Measurements from ENCODE around the gene PTCH1.

PTCH1 gene

DNA sequence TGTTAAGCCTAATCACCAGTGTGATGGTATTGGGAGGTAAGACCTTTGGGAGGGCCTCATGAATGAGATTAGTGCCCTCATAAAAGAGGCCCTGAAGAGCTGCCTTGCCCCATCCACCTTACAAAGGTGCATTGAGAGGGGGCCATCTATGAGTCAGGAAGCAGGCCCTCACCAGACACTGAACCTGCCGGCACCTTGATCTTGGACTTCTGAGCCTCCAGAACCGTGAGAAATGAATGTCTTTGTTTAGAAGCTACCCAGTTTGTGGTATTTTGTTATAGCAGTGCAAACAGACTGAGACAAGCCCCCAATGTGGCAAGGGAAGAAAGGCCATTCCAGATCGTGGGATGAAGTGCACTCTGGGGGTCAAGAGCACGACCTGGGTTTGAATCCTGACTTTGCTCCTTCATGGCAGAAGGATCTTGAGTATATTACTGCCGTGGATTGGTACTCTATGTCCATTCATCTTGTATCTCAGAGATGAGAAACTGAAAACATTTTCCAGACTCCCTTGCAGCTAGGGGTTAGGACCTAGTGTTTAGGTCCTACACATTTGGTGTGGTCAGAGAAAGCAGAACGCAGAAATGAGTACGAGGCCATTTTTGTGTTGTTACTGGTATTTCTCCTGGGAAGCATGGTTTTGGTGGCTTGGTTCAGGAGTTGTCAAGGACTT is 86.7 kb downstream of the PTCH1 start:
- no peak for TF ChIP-seq EZH2phosphoT487 (IDR thresholded peaks at IDR 0.05; ENCODE audit: low read depth)
- TF ChIP-seq, protein P1, sequence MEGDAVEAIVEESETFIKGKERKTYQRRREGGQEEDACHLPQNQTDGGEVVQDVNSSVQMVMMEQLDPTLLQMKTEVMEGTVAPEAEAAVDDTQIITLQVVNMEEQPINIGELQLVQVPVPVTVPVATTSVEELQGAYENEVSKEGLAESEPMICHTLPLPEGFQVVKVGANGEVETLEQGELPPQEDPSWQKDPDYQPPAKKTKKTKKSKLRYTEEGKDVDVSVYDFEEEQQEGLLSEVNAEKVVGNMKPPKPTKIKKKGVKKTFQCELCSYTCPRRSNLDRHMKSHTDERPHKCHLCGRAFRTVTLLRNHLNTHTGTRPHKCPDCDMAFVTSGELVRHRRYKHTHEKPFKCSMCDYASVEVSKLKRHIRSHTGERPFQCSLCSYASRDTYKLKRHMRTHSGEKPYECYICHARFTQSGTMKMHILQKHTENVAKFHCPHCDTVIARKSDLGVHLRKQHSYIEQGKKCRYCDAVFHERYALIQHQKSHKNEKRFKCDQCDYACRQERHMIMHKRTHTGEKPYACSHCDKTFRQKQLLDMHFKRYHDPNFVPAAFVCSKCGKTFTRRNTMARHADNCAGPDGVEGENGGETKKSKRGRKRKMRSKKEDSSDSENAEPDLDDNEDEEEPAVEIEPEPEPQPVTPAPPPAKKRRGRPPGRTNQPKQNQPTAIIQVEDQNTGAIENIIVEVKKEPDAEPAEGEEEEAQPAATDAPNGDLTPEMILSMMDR (IDR thresholded peaks at IDR 0.05; ENCODE audit: low read depth, low read length) = no peak
- Histone ChIP-seq H3K27me3 (ENCODE audit: low read depth, low read length) (no peaks in the 10 kb centered on the region), H3K4me2 (ENCODE audit: low read length) (no peak overlapping the region), H3K4me3 (ENCODE audit: low read length) (no peak overlapping the region), H3K79me2 (ENCODE audit: low read length) (no peaks in the 10 kb centered on the region), H3K4me1 (ENCODE audit: low read length) (peaks cover 26% of the 10 kb centered on the region), H3K27ac (ENCODE audit: low read length) (no peak overlapping the region), H4K20me1 (ENCODE audit: insufficient read depth, low read length) (no peaks in the 10 kb centered on the region), H2AFZ (ENCODE audit: low read depth, low read length) (no peak overlapping the region), H3K36me3 (replicated peaks; ENCODE audit: low read depth, low read length) (no peaks in the 10 kb centered on the region), H3K9me3 (ENCODE audit: insufficient read depth, low read length) (no peaks in the 10 kb centered on the region), H3K9ac (ENCODE audit: low read length) (no peak overlapping the region)

DNA sequence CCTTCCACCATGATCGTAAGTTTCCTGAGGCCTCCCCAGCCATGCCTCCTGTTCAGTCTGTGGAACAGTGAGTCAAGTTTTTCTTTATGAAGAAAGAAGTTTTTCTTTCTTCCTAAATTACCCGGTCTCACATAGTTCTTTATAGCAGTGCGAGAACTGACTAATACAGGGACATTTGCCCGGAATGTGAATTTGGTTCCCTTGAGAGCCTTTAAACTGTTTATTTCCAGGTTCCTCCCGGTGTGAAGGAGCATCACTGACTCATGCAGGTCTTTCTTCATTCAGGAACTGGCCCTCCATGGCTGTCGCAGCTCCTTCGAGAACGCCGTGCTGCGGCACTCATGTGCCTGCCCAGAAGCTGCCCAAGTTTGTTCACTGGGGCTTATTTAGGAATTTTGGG is 87.7 kb downstream of the PTCH1 start:
- Histone ChIP-seq H3K4me2 (ENCODE audit: low read length) (no peak overlapping the region), H3K27ac (ENCODE audit: low read length) (no peak overlapping the region), H3K9me3 (ENCODE audit: insufficient read depth, low read length) (no peaks in the 10 kb centered on the region), H3K36me3 (replicated peaks; ENCODE audit: low read depth, low read length) (no peaks in the 10 kb centered on the region), H3K79me2 (ENCODE audit: low read length) (no peaks in the 10 kb centered on the region), H3K4me1 (ENCODE audit: low read length) (peaks cover 16% of the 10 kb centered on the region), H3K4me3 (ENCODE audit: low read length) (no peak overlapping the region), H3K27me3 (ENCODE audit: low read depth, low read length) (no peaks in the 10 kb centered on the region), H4K20me1 (ENCODE audit: insufficient read depth, low read length) (no peaks in the 10 kb centered on the region), H3K9ac (ENCODE audit: low read length) (no peak overlapping the region), H2AFZ (ENCODE audit: low read depth, low read length) (no peak overlapping the region)
- TF ChIP-seq EZH2phosphoT487 (IDR thresholded peaks at IDR 0.05; ENCODE audit: low read depth) = no peak
- TF ChIP-seq, protein P1 (IDR thresholded peaks at IDR 0.05; ENCODE audit: low read depth, low read length) = no peak

DNA sequence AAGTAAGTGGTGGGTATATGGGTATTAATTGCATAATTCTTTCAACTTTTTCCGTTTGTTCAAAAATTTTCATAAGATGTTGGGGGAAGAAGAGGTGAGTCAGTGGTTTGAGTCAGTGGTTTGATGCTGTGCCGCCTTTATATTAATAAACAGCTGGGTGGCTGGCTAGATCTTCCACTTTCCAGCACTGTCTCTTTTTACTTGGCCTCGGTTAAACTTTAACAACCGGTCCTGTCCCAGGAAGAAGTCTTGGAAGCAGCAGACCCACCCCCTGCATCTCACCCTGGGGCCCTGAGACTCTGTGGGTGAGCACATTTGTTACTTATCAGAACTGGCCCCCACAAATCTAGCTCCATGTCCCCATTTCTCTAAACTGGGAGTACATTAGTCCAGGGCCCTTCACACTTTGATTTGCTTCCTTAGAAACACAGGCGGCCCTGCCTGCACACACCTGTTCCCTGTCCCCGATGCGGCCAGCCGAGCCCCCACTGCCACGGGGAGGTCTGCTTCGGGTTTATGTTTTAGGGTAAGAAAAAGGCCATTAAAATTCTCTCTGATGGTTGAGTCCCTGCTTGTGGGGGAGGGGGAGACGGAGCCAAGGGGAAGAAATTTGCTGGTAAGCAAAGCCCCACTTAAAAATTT is 90.7 kb downstream of the PTCH1 start:
- Histone ChIP-seq H3K9ac (ENCODE audit: low read length) (peak overlapping the region; percentile 77), H3K27ac (ENCODE audit: low read length) (peak overlapping the region; percentile 81), H4K20me1 (ENCODE audit: insufficient read depth, low read length) (no peaks in the 10 kb centered on the region), H3K4me1 (ENCODE audit: low read length) (peaks cover 13% of the 10 kb centered on the region), H3K27me3 (ENCODE audit: low read depth, low read length) (no peaks in the 10 kb centered on the region), H3K4me2 (ENCODE audit: low read length) (peak overlapping the region; percentile 97), H2AFZ (ENCODE audit: low read depth, low read length) (peak overlapping the region; percentile 100), H3K9me3 (ENCODE audit: insufficient read depth, low read length) (peaks cover 12% of the 10 kb centered on the region), H3K36me3 (replicated peaks; ENCODE audit: low read depth, low read length) (peaks cover 20% of the 10 kb centered on the region), H3K79me2 (ENCODE audit: low read length) (no peaks in the 10 kb centered on the region), H3K4me3 (ENCODE audit: low read length) (peak overlapping the region; percentile 99)
- TF ChIP-seq, protein P1 (IDR thresholded peaks at IDR 0.05; ENCODE audit: low read depth, low read length) = no peak
- TF ChIP-seq EZH2phosphoT487 (IDR thresholded peaks at IDR 0.05; ENCODE audit: low read depth) = no peak

DNA sequence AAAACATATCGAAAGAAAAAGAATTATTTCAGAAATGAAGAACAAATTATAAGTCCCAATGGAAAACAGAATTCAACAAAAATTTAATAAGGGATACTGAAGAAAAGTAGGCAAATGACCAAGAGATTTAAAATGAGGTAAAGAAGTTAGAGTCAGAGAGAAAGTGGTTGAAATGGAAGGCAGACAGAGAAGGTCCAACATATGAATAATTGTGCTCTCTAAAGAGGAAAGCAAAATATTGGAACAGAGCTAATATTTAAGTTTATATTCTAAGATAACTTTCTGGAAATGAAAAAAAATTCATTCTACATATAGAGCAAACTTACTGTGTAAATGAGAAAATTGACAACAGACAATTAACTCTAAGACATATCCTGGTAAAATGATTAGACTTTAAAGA is 94.1 kb downstream of the PTCH1 start:
- TF ChIP-seq, protein P1 (IDR thresholded peaks at IDR 0.05; ENCODE audit: low read depth, low read length) = no peak
- TF ChIP-seq EZH2phosphoT487 (IDR thresholded peaks at IDR 0.05; ENCODE audit: low read depth) = no peak
- Histone ChIP-seq H3K79me2 (ENCODE audit: low read length) (no peaks in the 10 kb centered on the region), H3K4me2 (ENCODE audit: low read length) (no peak overlapping the region), H3K36me3 (replicated peaks; ENCODE audit: low read depth, low read length) (peaks cover 24% of the 10 kb centered on the region), H4K20me1 (ENCODE audit: insufficient read depth, low read length) (no peaks in the 10 kb centered on the region), H2AFZ (ENCODE audit: low read depth, low read length) (no peak overlapping the region), H3K4me1 (ENCODE audit: low read length) (peaks cover 18% of the 10 kb centered on the region), H3K27me3 (ENCODE audit: low read depth, low read length) (no peaks in the 10 kb centered on the region), H3K4me3 (ENCODE audit: low read length) (no peak overlapping the region), H3K9ac (ENCODE audit: low read length) (no peak overlapping the region), H3K9me3 (ENCODE audit: insufficient read depth, low read length) (peaks cover 12% of the 10 kb centered on the region), H3K27ac (ENCODE audit: low read length) (no peak overlapping the region)
